HG02870 (cell line): Measurements from ENCODE around the gene SLCO4A1.

Experiments used
- ATAC-seq: cut with Tn5 transposase; IDR thresholded peaks from one replicate; pipeline ENCODE4 v1.9.1; 2021; ENCODE audit warnings: mild to moderate bottlenecking, moderate library complexity; ENCODE audit not compliant: unreplicated experiment

Gene SLCO4A1

DNA sequence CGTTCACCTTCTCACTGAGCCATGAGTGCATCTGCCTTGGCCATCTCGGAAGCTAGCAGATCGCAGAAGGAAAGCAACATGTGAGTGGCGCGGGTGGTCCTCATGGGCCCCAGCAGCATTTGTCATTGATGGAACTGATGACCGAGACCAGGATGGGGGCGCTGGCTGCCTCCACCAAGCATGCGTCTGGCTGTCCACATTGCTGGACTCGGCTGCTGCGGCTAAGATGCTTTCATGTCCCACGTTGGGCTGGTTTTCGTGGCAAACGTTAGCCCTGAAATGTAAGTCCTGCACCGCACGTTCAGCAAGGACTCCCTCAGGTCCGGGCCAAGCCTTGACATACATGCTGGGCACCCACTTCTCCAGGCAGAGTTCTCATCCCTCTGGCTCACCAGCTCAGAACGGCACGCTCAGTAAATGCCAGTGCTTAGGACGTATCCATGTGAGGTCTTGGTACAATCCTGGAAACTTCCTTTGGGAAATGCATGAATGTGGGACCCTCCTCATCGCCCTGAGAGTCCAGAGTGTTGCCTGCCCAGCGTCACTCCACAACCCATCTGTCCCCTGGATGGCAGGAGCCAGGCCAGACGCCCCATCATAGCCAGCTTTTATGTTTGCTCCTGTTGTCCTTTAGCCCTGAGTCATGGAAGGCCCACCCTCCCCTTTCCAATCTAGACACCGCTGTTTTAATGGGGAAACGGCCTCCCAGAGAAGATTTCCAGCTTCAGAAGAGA is 8.4 kb downstream of the SLCO4A1 start:
- ATAC-seq, result no peak

DNA sequence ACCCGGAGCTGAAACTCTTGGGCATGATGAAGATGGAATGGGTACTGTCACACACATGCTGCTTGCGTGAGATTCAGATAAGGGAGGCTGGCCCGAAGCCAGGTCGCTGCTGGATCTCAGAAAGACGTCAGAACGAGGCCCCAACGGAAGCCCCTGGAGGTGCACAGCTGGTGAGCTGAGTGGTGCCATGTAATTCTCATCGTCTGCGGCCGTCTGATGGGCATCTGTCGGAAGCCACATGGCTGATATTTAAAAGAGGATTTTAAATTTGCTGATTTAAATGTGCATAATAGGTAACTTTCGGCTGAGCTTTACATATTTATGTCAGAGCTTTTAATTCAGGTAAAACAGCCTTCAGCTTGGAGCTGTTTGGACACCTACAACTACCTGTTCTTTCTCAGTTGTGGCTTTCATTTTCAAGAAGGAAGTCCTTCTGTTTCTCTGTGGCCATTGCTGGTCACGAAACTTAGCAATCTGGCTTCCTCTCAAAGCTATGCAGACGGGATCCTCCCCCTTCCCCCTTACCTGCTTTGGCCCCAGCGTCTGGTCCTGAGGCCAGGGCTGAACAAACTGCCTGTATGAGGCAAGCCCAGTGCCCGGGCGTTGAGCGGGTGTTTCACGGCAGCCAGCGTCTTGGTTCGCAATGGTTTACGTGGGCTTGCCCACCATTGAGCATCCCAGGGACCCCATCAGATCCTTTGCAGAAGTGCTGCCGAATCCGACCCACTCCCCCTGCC is 9.2 kb downstream of the SLCO4A1 start:
- peak; percentile 54 for ATAC-seq

DNA sequence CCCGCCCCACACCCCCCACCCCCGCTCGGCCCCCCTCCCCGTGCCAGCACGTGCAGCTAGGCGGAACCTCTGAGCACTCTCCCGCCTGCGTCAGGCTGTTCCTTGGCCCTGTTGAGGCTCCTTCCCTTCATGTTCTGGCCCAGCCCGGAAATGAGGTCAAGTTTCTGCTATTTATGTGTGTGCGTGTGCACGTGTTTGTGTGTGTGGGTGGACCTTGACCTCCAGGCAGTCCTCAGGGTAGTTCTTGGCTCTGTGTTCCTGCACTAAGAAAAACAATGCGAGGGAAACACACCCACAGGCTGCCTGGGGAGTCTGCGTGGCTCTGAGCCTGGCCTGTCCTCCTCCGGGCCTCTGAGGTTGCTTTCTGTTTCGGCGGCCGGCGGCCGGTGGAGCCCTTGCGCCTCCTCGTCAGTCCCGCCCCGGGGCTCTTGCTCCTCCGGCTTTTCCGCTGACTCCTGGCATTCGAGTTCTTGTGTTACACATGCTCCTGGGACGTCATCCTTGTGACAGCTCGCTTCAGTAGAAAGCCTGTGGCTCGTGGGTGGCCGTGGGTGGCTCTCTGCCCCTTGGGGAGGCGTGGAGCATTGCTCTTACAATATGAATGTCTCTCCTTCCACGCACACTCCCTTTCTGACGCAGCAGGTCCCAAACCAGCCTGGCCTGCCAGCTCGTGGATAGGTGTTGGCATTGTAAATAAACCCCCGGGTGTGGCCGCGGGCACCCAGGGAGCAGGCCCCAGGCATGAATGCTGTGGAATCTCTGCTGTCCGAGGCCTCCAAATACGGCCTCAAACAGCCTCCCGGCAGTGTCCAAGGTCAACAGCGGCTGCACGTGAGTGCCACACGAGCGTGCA is 10.0 kb downstream of the SLCO4A1 start:
- peak; percentile 47 for ATAC-seq

DNA sequence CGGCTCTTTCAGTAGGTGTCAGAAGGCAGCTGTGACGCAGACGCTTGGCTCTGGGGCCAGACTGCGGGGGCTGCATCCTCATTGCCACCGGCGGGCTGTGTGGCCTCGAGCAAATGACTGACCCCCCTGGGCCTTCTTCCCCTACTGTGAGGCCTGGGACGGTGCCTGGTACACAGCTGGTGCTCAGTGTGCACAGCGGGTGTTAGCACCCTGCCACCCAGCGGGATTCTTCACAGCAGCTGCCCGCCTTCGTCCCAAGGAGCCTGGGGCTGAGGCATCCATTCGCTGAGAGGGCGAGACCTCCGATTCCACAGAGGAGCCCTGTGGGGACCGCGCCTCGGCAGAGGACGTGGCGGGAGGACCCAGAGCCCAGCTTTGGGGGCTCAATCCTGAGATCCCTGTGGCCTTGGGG is 10.6 kb downstream of the SLCO4A1 start:
- ATAC-seq, result no peak

DNA sequence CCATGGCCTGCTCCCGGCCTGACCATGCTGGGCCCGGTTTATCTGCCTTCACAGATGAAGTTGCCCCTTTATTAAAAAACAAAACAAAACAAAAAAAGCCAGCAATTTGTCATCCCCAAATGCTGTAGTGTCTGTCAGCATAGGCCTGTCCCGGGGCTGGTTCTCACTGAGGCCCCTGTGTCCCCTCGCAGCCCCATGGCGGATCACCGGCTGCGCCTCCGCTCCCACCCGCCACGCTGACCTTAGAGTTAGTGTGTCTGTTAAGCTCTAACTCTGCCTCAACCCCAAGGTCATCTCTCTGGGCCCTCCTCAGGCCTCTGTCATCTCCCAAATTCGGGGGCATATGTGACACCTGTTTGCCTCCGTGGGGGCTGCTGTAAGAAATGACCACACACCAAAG is 11.1 kb downstream of the SLCO4A1 start:
- no peak for ATAC-seq

DNA sequence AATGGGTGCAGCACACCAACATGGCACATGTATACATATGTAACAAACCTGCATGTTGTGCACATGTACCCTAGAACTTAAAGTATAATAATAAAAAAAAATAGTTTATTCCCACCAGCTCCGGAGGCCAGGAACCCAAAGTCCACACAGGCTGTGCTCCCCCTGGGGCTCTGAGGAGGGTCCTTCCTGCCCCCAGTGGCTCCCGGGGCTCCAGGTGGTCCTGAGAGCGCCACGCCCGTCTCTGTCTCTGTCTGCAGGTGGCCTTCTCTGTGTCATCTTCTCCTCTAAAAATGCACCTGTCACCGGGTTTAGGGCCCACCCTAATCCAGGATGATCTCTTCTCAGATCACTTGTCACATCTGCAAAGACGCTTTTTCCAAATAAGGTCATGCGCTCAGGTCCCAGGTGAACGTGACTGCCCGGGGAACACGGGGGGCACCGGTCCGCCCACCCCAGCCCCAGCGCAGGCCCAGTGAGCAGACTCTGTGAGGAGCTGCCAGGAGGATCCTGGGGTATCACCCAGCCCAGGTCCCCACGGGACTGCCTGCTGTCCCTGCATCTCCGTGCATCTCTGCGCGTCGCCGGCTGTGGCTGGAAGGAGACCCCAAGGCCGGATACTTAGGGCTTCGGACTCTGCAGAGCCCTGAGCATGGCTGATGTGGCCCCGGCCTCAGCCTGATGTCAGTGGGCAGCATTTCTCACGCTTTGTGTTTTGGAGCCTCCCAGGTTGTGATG is 11.8 kb downstream of the SLCO4A1 start:
- no peak for ATAC-seq

DNA sequence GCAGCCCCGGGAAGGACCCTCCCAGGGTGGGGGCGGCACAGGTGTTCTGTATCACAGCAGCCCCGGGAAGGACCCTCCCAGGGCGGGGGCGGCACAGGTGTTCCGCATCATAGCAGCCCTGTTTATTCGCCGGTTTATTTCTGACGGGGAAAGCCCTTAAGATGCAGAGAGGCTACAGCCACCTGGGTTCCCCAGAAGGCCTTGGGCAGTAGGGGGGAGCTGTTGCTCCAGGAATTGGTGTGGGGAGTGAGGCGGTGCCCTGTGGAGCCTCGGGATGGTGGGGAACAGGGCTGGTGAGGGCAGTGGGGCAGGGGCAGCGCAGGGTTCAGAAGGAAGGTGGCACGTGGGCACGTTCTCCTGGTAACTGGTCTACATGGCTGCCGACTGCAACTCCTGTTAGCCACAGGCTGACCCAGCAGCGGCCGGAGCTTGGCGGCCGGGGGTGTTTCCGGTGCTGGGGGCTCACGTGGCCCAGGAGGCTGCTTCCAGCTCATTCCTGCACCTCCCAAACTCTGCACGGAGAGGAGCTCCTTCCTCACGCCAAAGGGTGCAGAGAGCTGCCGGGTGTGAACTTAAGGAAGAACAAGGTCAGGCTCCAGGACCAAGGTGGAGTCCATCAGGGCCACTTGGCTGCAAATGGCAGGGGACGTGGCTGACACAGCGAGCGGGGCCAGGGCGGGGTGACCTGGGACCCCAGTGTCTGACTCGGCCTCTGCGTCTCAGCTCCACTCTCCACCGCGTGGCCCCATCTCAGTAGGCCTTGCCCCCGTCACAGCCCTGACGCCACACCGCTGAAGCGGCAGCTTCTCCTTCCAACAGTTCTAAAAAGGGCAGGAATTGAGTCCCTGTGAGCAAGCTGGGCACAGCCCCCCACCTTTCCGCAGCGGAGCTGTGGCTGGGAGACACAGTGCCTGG is 13.2 kb downstream of the SLCO4A1 start:
- no peak for ATAC-seq

DNA sequence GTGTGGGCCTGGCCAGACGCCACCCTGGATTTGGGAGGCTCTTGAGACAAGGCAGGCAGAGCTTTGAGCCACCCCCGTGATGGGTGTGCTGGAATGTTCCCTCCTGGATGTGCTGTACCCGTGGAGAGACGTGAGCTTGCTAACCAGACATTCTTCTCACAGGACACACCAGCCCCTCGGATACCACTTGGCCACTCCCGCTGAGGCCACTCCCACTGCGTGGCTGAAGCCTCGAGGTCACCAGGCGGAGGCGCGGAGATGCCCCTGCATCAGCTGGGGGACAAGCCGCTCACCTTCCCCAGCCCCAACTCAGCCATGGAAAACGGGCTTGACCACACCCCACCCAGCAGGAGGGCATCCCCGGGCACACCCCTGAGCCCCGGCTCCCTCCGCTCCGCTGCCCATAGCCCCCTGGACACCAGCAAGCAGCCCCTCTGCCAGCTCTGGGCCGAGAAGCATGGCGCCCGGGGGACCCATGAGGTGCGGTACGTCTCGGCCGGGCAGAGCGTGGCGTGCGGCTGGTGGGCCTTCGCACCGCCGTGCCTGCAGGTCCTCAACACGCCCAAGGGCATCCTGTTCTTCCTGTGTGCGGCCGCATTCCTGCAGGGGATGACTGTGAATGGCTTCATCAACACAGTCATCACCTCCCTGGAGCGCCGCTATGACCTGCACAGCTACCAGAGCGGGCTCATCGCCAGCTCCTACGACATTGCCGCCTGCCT is 14.1 kb downstream of the SLCO4A1 start:
- ATAC-seq, result no peak

DNA sequence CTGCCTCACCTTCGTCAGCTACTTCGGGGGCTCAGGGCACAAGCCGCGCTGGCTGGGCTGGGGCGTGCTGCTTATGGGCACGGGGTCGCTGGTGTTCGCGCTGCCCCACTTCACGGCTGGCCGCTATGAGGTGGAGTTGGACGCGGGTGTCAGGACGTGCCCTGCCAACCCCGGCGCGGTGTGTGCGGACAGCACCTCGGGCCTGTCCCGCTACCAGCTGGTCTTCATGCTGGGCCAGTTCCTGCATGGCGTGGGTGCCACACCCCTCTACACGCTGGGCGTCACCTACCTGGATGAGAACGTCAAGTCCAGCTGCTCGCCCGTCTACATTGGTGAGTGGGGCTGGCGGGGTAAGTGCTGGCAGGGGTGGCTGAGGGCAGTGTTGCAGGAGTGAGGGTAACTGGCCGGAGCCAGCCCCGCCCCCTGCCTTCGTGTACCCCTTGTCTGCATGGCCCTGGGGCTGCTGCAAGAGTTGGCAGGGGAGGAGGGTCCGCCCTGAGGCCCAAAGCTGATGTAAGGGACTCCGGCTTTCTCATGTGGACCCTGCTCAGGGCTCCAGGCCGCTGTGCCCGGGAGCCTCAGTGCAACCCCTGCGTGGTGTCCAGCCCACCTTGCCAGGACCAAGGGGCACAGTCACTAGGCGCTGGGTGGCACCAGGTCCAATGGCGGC is 14.8 kb downstream of the SLCO4A1 start:
- ATAC-seq, result no peak

DNA sequence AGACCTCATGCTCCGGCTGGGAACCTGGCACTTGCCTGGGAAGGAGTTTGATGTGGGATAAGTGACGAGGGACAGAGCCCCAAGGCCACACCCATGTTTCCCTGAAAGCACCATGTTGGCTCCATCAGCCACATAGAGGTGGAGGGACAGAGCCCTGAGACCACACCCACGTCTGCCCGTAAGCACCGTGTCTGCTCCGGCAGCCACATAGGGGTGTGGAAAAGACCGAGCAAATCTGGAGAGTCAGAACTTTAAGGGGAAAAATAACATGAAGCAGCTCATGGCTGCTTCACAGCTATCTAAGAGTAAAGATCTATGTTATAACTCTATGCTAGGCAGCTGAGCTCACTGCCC is 15.3 kb downstream of the SLCO4A1 start:
- no peak for ATAC-seq

DNA sequence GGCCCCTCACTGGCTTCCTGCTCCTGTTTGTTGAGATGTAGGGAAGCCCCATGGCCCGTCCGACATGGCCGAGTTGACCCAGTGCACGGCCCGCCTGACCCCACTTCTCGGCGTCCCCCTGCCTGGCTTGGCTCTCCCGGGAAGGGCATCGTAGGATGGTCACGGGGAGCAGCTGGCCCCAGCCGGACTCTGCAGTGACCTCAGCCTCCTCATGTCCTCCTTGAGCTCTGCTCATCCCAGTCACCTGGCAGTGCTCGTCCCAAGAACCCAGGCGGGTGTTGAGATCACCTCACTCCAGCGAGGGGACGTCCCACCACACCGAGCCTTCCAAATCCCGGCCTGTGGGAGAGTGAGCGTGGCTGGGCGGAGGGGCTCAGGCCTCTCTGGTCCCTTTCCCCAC is 15.7 kb downstream of the SLCO4A1 start:
- no peak for ATAC-seq

DNA sequence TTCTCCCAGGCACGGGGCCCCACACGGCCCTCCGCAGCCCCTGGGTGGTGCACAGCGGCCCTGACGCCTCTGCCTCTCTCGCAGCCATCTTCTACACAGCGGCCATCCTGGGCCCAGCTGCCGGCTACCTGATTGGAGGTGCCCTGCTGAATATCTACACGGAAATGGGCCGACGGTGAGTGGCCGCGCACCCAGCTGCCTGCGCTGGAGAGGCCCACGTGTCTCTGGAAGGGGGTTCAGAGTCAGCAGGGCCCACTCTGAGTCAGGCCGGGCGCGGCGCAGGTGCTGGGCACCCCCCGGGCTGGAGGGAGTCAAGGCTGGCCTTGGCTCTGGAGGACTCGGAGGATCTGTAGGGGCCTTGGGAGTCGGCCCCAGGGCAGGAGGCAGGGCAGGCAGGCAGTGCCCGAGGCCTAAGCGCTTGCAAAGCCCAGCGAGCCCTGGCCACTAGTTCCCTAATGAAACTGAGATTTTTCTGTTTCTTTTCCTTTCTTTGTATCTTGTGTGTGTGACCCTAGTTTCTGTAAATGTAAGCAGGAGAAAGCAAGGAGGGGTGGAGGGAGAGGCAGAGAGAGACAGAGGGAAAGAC is 16.4 kb downstream of the SLCO4A1 start:
- ATAC-seq, result no peak

DNA sequence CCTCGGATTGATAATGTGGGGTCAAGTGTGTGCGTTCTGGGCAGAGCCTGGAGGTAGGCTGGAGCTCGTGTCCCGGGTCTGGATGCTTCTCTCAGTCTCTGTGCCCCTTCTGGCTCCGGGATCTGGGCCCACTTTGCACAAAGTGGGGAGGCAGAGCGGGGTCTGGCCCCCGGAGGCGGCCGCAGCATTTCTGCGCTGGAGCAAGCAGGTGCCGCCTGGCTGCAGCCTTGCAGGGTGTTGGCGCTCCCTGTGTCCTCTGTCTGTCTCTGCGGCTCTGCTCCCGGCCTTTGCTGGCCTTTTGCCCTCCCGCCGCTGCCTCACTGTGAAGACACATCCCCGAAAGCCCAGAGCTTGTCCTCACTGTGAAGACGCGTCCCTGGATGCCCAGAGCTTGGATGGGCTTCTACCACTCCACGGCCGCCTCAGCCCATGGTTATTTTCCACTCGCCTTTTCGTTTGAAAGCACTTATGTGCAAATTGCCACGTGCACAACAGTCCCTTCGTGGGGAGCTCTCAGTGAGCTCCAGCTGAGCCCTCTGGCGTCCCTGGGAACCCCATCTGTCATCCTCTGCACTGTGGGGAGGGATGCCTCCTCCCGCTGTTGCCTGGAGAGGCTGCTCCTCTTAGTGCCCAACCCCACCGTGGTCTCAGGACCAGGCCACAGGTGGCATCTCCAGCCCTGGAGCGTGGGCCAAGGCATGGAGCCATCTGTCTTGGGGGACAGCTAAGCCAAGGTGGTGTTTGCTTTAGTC is 17.4 kb downstream of the SLCO4A1 start:
- no peak for ATAC-seq

DNA sequence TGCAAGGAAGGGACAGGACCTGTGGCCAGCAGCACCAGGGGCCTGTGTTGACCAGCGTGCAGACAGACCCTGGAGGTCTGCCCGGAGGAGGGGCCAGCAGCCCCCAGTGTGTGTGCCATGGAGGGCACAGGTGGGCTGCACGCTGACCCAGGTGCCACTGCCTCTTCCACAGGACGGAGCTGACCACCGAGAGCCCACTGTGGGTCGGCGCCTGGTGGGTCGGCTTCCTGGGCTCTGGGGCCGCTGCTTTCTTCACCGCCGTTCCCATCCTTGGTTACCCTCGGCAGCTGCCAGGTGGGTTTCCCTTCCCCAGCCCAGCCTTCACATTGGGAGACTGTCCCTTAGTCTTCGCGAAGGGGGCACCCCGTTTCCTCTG is 17.9 kb downstream of the SLCO4A1 start:
- no peak for ATAC-seq

DNA sequence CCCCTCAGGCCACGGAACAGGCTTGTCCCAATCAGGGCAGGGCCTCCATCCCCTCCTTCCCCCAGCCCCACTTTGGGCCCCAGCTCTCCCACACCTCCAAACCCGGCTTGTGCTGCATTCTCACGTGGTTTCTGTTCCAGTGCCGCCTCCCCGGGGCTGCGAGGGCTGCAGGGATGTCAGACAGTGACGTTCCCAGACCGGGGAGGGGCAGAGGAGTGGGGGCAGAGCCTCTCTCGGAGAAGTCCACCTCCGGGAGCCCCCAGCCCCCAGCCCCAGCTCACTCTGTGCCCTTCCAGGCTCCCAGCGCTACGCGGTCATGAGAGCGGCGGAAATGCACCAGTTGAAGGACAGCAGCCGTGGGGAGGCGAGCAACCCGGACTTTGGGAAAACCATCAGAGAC is 18.5 kb downstream of the SLCO4A1 start:
- no peak for ATAC-seq

DNA sequence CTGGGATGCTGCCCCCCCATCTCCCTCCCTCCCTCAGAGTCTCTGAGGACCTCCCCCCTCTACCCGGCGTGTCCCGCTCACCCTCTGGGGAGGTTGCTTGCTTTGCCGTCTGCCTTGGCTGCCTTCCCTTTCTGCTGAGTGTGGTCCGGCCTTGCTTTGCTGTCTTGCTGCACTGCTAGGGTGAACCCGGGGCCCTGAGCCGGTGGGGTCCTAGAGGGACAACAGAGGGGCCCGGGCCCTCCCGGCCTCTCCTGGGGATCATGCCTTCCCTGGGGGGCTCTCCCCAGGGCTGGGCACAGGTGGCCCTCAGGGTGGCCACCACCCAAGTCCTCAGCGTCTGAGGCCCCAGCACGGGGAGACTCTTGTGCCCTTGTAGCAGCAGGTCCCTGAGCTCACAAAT is 19.3 kb downstream of the SLCO4A1 start:
- ATAC-seq, result no peak

DNA sequence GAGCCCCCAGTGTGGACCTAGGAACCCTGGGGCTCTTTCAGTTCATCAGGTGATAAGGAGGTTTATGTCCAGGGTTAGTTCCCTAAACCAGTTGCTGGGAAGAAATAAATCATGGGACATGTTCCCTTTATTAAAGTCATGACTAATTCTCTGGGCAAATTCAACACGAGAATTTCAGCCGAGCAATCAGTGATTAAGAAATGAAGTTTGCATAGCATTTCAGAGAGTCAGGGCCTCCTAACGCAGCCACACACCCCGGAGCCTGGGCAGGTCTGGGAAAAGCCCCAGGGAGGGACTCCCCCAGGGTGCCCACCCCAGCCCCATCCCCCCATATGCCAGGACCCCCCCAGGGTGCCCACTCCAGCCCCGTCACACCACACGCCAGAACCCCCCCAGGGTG is 20.1 kb downstream of the SLCO4A1 start:
- no peak for ATAC-seq
